Liver (tissue), 9 donors: Measurements from ENCODE around the gene CD300E. TPM values are rescaled to one million over a fixed set of nuclear protein-coding genes. Genes with fewer than 3 reads are reported as not detected.
"Not testable (repeated sequence)": the region's sequence is repeated elsewhere in the genome, so short reads cannot be mapped to it uniquely, and the experiment has no call there.

Experiments
- DNase-seq: peaks from one replicate; pipeline ENCODE4 v3.0.0-alpha.2; 2017; ENCODE audit warnings: low spot score
- H3K27ac ChIP-seq, 2 donors: one replicate each; pipeline ENCODE4 v1.7.0; 2013; ENCODE audit warnings: inconsistent platforms in 2 of 2, low read length in 2 of 2, control low read depth in 1 of 2, low read depth in 1 of 2, mild to moderate bottlenecking in 1 of 2
- H3K27me3 ChIP-seq, 4 donors: one replicate each; pipeline versions ENCODE4 v1.6.1 to v1.7.0; 2013; ENCODE audit warnings: low read length in 3 of 4, inconsistent platforms in 1 of 4, mild to moderate bottlenecking in 1 of 4, moderate library complexity in 1 of 4; ENCODE audit not compliant: control insufficient read depth in 4 of 4, insufficient read depth in 4 of 4
- H3K36me3 ChIP-seq, 4 donors: one replicate each; pipeline versions ENCODE4 v1.6.1 to v1.7.0; 2013; ENCODE audit warnings: low read length in 3 of 4, mild to moderate bottlenecking in 3 of 4, low read depth in 1 of 4, moderate library complexity in 1 of 4; ENCODE audit not compliant: control insufficient read depth in 4 of 4, insufficient read depth in 3 of 4
- H3K4me1 ChIP-seq, 4 donors: one replicate each; pipeline versions ENCODE4 v1.6.1 to v1.7.0; 2013; ENCODE audit warnings: low read length in 3 of 4, mild to moderate bottlenecking in 3 of 4, moderate library complexity in 1 of 4; ENCODE audit not compliant: control insufficient read depth in 4 of 4, insufficient read depth in 4 of 4
- H3K4me3 ChIP-seq, 3 donors: one replicate each; pipeline versions ENCODE4 v1.6.1 to v1.7.0; 2013; ENCODE audit warnings: low read length in 3 of 3, control low read depth in 1 of 3, low read depth in 1 of 3, mild to moderate bottlenecking in 1 of 3
- H3K9ac ChIP-seq, 2 donors: one replicate each; pipeline ENCODE4 v1.7.0; 2013; ENCODE audit warnings: low read length in 2 of 2, mild to moderate bottlenecking in 2 of 2, moderate library complexity in 2 of 2, control low read depth in 1 of 2, low read depth in 1 of 2
- H3K9me3 ChIP-seq, 4 donors: one replicate each; pipeline versions ENCODE4 v1.6.1 to v1.7.0; 2013; ENCODE audit warnings: low read length in 3 of 4; ENCODE audit not compliant: control insufficient read depth in 4 of 4
- EGR1 ChIP-seq, 2 donors: IDR thresholded peaks; 2 replicates each; pipeline ENCODE4 v1.6.1; 2016 to 2018; ENCODE audit warnings: antibody characterized with exemption in 2 of 2, low read depth in 2 of 2
- FOXA1 ChIP-seq: IDR thresholded peaks from 2 replicates; pipeline ENCODE4 v1.6.1; 2016; ENCODE audit warnings: antibody characterized with exemption
- FOXA2 ChIP-seq: IDR thresholded peaks from 2 replicates; pipeline ENCODE4 v1.6.1; 2016; ENCODE audit warnings: antibody characterized with exemption
- GABPA ChIP-seq, 2 donors: IDR thresholded peaks in 1 of 2; conservative IDR thresholded peaks in 1 of 2; 2 replicates each; pipeline ENCODE4 v1.6.1; 2016; ENCODE audit warnings: antibody characterized with exemption in 2 of 2, mild to moderate bottlenecking in 1 of 2, moderate library complexity in 1 of 2
- HNF4A ChIP-seq, 2 donors: conservative IDR thresholded peaks; 2 replicates each; pipeline ENCODE4 v1.6.1; 2016; ENCODE audit warnings: antibody characterized with exemption in 2 of 2, mild to moderate bottlenecking in 2 of 2
- JUND ChIP-seq, 2 donors: IDR thresholded peaks; 2 replicates each; pipeline ENCODE4 v1.6.1; 2016; ENCODE audit warnings: antibody characterized with exemption in 2 of 2
- RAD21 ChIP-seq, 2 donors: IDR thresholded peaks; 2 replicates each; pipeline ENCODE4 v1.6.1; 2016; ENCODE audit warnings: antibody characterized with exemption in 2 of 2, mild to moderate bottlenecking in 2 of 2
- RXRA ChIP-seq, 2 donors: IDR thresholded peaks; 2 replicates each; pipeline ENCODE4 v1.6.1; 2017 to 2018; ENCODE audit warnings: antibody characterized with exemption in 2 of 2, mild to moderate bottlenecking in 1 of 2
- TAF1 ChIP-seq: conservative IDR thresholded peaks from 2 replicates; pipeline ENCODE4 v1.6.1; 2016; ENCODE audit warnings: antibody characterized with exemption, mild to moderate bottlenecking
- YY1 ChIP-seq: IDR thresholded peaks from 2 replicates; pipeline ENCODE4 v1.6.1; 2016; ENCODE audit warnings: antibody characterized with exemption, mild to moderate bottlenecking
- WGBS: extraction: QIAGEN DNeasy Blood & Tissue Kit; methylation state at CpG from one replicate; pipeline ENCODE4 v1.1.7; 2013; 5-methylcytosine and 5-hydroxymethylcytosine counted together
- polyA plus RNA-seq, 2 donors: library from polyadenylated mRNA; stranded (reverse) in 1 of 2; unstranded in 1 of 2; fragments of 200-250 nt in 1 of 2; fragments of >200 nt in 1 of 2; fragmentation: Nextera tagmentation in 1 of 2; extraction: Ambion mirVana in 1 of 2; gene quantifications; one replicate each; pipeline versions ENCODE4 v1.2.1 to v1.2.3, GENCODE V29; 2013 to 2015
- total RNA-seq, 2 donors: library from RNA; depleted of rRNA; stranded (reverse); fragments of >200 nt; gene quantifications; one replicate each; pipeline ENCODE4 v1.2.3, GENCODE V29; 2014
- TF ChIP-seq, protein P1 (sequence below): IDR thresholded peaks from 2 replicates; pipeline ENCODE4 v1.6.1; 2016; ENCODE audit warnings: antibody characterized with exemption
- TF ChIP-seq, protein P2 (sequence below): IDR thresholded peaks from 2 replicates; pipeline ENCODE4 v1.6.1; 2016; ENCODE audit warnings: antibody characterized with exemption, mild to moderate bottlenecking
- TF ChIP-seq, protein P3 (sequence below): IDR thresholded peaks from 2 replicates; pipeline ENCODE4 v1.6.1; 2016; ENCODE audit warnings: antibody characterized with exemption
- TF ChIP-seq, protein P4 (sequence below): fragments of 150-350 bp; IDR thresholded peaks from 2 replicates; pipeline ENCODE4 v1.5.1; 2017; ENCODE audit warnings: improper control_type of control experiment, low read depth, low read length; ENCODE audit not compliant: missing input control
- donor health status: healthy.
- donor health status: healthy.
- donor health status: healthy.
- donor health status: healthy.
- donor health status: healthy.

The CD300E gene
- total and polyA plus RNA-seq, 4 donors: 0.07 to 0.75 (median 0.34) TPM

DNA sequence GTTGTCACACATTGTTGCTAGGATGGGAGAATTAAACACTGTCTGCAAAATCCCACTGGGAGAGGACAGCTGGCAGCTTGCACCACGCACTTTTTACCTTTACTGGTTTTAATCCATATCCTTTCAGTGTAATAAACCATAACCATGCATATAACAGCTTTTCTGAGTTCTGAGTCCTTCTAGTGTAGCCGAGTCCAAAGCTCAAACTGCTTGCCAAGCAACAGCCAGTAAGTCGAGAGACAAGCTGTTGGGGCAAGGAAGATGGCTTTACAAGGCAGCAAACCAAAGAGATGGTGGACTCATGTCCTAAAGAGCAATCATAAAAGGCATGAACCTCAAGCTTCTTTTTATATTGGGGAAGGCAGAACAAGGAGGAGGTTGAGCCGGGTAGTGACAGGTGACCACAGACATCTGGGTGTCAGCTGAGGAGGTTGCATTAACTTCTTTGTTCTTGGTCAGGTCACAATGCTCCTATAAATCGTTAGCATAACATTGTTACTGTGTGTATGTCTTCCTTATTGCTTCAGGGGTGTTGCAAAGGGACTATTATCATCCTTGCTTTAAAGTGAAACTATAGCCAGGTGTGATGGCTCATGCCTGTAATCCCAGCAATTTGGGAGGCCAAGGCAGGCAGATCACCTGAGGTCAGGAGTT, 48.9 kb downstream of the CD300E start:
- Histone ChIP-seq H3K9me3 (no peaks in the 10 kb centered on the region), H3K36me3 (no peaks in the 10 kb centered on the region), H3K27me3 (peaks cover 0 to 5% (median 0%) of the 10 kb centered on the region in 4 donors), H3K4me1 (no peaks in the 10 kb centered on the region), H3K4me3 (no peak overlapping the region), H3K9ac (no peak overlapping the region), H3K27ac (no peak overlapping the region)
- WGBS: 60% methylated on average over 5 of the region's 5 CpGs
- TF ChIP-seq YY1 (no peak), EGR1 (IDR thresholded peaks at IDR 0.05; ENCODE audit: low read depth in 2 of 2) (no peak), GABPA (IDR thresholded peaks at IDR 0.05 in 1 of 2, conservative IDR thresholded peaks at IDR 0.05 in 1 of 2) (no peak), FOXA2 (no peak), RAD21 (IDR thresholded peaks at IDR 0.05) (no peak)
- TF ChIP-seq, protein P1, sequence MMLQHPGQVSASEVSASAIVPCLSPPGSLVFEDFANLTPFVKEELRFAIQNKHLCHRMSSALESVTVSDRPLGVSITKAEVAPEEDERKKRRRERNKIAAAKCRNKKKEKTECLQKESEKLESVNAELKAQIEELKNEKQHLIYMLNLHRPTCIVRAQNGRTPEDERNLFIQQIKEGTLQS: no peak
- TF ChIP-seq, protein P2, sequence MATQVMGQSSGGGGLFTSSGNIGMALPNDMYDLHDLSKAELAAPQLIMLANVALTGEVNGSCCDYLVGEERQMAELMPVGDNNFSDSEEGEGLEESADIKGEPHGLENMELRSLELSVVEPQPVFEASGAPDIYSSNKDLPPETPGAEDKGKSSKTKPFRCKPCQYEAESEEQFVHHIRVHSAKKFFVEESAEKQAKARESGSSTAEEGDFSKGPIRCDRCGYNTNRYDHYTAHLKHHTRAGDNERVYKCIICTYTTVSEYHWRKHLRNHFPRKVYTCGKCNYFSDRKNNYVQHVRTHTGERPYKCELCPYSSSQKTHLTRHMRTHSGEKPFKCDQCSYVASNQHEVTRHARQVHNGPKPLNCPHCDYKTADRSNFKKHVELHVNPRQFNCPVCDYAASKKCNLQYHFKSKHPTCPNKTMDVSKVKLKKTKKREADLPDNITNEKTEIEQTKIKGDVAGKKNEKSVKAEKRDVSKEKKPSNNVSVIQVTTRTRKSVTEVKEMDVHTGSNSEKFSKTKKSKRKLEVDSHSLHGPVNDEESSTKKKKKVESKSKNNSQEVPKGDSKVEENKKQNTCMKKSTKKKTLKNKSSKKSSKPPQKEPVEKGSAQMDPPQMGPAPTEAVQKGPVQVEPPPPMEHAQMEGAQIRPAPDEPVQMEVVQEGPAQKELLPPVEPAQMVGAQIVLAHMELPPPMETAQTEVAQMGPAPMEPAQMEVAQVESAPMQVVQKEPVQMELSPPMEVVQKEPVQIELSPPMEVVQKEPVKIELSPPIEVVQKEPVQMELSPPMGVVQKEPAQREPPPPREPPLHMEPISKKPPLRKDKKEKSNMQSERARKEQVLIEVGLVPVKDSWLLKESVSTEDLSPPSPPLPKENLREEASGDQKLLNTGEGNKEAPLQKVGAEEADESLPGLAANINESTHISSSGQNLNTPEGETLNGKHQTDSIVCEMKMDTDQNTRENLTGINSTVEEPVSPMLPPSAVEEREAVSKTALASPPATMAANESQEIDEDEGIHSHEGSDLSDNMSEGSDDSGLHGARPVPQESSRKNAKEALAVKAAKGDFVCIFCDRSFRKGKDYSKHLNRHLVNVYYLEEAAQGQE: no peak
- TF ChIP-seq, protein P3, sequence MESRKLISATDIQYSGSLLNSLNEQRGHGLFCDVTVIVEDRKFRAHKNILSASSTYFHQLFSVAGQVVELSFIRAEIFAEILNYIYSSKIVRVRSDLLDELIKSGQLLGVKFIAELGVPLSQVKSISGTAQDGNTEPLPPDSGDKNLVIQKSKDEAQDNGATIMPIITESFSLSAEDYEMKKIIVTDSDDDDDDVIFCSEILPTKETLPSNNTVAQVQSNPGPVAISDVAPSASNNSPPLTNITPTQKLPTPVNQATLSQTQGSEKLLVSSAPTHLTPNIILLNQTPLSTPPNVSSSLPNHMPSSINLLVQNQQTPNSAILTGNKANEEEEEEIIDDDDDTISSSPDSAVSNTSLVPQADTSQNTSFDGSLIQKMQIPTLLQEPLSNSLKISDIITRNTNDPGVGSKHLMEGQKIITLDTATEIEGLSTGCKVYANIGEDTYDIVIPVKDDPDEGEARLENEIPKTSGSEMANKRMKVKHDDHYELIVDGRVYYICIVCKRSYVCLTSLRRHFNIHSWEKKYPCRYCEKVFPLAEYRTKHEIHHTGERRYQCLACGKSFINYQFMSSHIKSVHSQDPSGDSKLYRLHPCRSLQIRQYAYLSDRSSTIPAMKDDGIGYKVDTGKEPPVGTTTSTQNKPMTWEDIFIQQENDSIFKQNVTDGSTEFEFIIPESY: no peak
- no peak for DNase-seq

- H3K36me3 ChIP-seq, H3K9me3 ChIP-seq, DNase-seq, H3K9ac ChIP-seq, H3K4me1 ChIP-seq, H3K27me3 ChIP-seq, H3K4me3 ChIP-seq, H3K27ac ChIP-seq: not testable (repeated sequence)
Observed at GRCh38 chr17:74573635-74574034, 49.9 kb downstream of the CD300E start.

DNA sequence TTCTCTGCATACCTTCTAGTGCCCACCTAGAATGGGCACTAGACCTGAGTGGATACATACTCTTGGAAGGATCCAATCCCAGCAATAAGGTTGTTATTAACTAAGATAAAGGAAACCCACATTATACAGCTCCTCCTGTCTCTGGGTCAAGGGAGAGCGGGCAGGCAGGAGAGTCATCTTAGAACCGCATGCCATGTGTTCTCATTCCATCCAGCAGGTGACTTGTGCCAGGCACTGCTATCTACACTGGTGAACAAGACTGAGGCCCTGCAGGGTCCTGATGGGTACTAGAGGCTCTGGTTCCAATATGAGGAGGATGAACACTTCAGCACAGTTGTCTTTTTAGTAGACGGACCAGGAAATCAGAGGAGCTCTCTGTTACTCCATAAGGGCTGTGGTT, 50.4 kb downstream of the CD300E start:
- Histone ChIP-seq H3K4me1 (no peaks in the 10 kb centered on the region), H3K9me3 (no peaks in the 10 kb centered on the region), H3K9ac (no peak overlapping the region), H3K27me3 (peaks cover 0 to 5% (median 0%) of the 10 kb centered on the region in 4 donors), H3K36me3 (no peaks in the 10 kb centered on the region), H3K4me3 (no peak overlapping the region), H3K27ac (no peak overlapping the region)
- no peak for DNase-seq
- 78% methylated on average over 3 of the region's 3 CpGs for WGBS
- TF ChIP-seq FOXA2 (no peak), YY1 (no peak), TAF1 (no peak), JUND (IDR thresholded peaks at IDR 0.05) (no peak), RXRA (IDR thresholded peaks at IDR 0.05) (no peak), GABPA (IDR thresholded peaks at IDR 0.05 in 1 of 2, conservative IDR thresholded peaks at IDR 0.05 in 1 of 2) (no peak), HNF4A (conservative IDR thresholded peaks at IDR 0.05) (no peak), FOXA1 (no peak)
- TF ChIP-seq, protein P3: no peak
- TF ChIP-seq, protein P4, sequence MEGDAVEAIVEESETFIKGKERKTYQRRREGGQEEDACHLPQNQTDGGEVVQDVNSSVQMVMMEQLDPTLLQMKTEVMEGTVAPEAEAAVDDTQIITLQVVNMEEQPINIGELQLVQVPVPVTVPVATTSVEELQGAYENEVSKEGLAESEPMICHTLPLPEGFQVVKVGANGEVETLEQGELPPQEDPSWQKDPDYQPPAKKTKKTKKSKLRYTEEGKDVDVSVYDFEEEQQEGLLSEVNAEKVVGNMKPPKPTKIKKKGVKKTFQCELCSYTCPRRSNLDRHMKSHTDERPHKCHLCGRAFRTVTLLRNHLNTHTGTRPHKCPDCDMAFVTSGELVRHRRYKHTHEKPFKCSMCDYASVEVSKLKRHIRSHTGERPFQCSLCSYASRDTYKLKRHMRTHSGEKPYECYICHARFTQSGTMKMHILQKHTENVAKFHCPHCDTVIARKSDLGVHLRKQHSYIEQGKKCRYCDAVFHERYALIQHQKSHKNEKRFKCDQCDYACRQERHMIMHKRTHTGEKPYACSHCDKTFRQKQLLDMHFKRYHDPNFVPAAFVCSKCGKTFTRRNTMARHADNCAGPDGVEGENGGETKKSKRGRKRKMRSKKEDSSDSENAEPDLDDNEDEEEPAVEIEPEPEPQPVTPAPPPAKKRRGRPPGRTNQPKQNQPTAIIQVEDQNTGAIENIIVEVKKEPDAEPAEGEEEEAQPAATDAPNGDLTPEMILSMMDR: no peak
